Suprapubic skin (tissue), 3 donors: ENCODE measurements around the gene STAB2.

Source experiments
- CTCF ChIP-seq, 2 donors: fragments of 200-600 bp in 1 of 2; fragments of 450-650 bp in 1 of 2; sonication (generic) in 1 of 2; IDR thresholded peaks; one replicate each; pipeline ENCODE4 v1.5.1; 2016 to 2019; ENCODE audit warnings: antibody characterized with exemption in 2 of 2, mild to moderate bottlenecking in 1 of 2, moderate library complexity in 1 of 2
- POLR2AphosphoS5 ChIP-seq, 3 donors: sonication (generic); formaldehyde crosslinking; IDR thresholded peaks; one replicate each; pipeline ENCODE4 v1.6.1; 2017; ENCODE audit warnings: antibody characterized with exemption in 3 of 3

GRCh38 chr12:103637429-103637828, 50.4 kb downstream of the STAB2 start:
- TF ChIP-seq POLR2AphosphoS5 (IDR thresholded peaks at IDR 0.05), result no peak
- no peak for TF ChIP-seq CTCF (IDR thresholded peaks at IDR 0.05)
